H1 (cell line): ENCODE data around the gene ZFAND4.

ENCODE experiments used
- CTCF ChIP-seq, 3 experiments: IDR thresholded peaks; 1 replicate in 2 of 3; 2 replicates in 1 of 3; pipeline versions ENCODE4 v1.5.1 to v1.6.1; 2011; ENCODE audit warnings: low read length in 3 of 3, mild to moderate bottlenecking in 3 of 3, inconsistent platforms in 2 of 3, low read depth in 1 of 3, moderate library complexity in 1 of 3; ENCODE audit not compliant: insufficient read depth in 1 of 3; ENCODE audit errors: control extremely low read depth in 1 of 3
- GABPA ChIP-seq: IDR thresholded peaks from 2 replicates; pipeline ENCODE4 v1.6.1; 2011; ENCODE audit warnings: mild to moderate bottlenecking, low read length, moderate library complexity, borderline replicate concordance; ENCODE audit not compliant: insufficient read depth
- JUND ChIP-seq: IDR thresholded peaks from 2 replicates; pipeline ENCODE4 v1.6.1; 2011; ENCODE audit warnings: mild to moderate bottlenecking, improper control_type of control experiment, low read length
- POLR2AphosphoS5 ChIP-seq: IDR thresholded peaks from 2 replicates; pipeline ENCODE4 v1.6.1; 2011; ENCODE audit warnings: low read depth, low read length
- RAD21 ChIP-seq, 2 experiments: IDR thresholded peaks in 1 of 2; conservative IDR thresholded peaks in 1 of 2; 2 replicates each; pipeline ENCODE4 v1.6.1; 2011; ENCODE audit warnings: low read depth in 2 of 2, low read length in 2 of 2, improper control_type of control experiment in 1 of 2, inconsistent platforms in 1 of 2, mild to moderate bottlenecking in 1 of 2, moderate library complexity in 1 of 2
- TEAD4 ChIP-seq: IDR thresholded peaks from 2 replicates; pipeline ENCODE4 v1.6.1; 2012; ENCODE audit warnings: low read depth, low read length, inconsistent platforms, mixed read lengths
- ZNF274 ChIP-seq: IDR thresholded peaks from 2 replicates; pipeline ENCODE4 v1.7.0; 2012; ENCODE audit warnings: low read length, borderline replicate concordance; ENCODE audit errors: extremely low read depth

GRCh38 chr10:45592926-45593325 is 79.6 kb downstream of the ZFAND4 start:
- no peak for TF ChIP-seq CTCF (IDR thresholded peaks at IDR 0.05; ENCODE audit: control extremely low read depth in 1 of 3, insufficient read depth in 1 of 3, low read depth in 1 of 3, low read length in 3 of 3)
- no peak for TF ChIP-seq JUND
- no peak for TF ChIP-seq GABPA
- TF ChIP-seq TEAD4 = no peak
- no peak for TF ChIP-seq RAD21 (IDR thresholded peaks at IDR 0.05 in 1 of 2, conservative IDR thresholded peaks at IDR 0.05 in 1 of 2; ENCODE audit: low read depth in 2 of 2, low read length in 2 of 2)
- no peak for TF ChIP-seq ZNF274
- no peak for TF ChIP-seq POLR2AphosphoS5
